K562 (cell line): ENCODE measurements around the gene CTNS. TPM values are rescaled to one million over a fixed set of nuclear protein-coding genes. Genes with fewer than 3 reads are reported as not detected.

Source experiments
- ATAC-seq: fragments of 200-7000 bp; cut with Tn5 transposase; 3 replicates; pipeline ENCODE4 v1.9.1; 2020; ENCODE audit warnings: moderate library complexity
- BruUV-seq: library from RNA; stranded (reverse); fragments of 400-500 nt; replicated peaks from 2 replicates; lab custom pipeline; 2021; lab: Mats Ljungman, UMichigan
- CTCF ChIA-PET: fragments of 300-600 bp; formaldehyde crosslinking; extraction: SDS; loops from one replicate; lab custom pipeline; 2021; ENCODE audit warnings: low intra/inter-chr PET ratio; lab: Yijun Ruan, JAX
- POLR2A ChIA-PET: fragments of 300-600, 350-650 bp; sonication (Branson Sonifier 250); formaldehyde crosslinking; extraction: SDS; loops from one replicate; lab custom pipeline; 2021; ENCODE audit warnings: antibody characterized with exemption, inconsistent platforms; lab: Yijun Ruan, JAX
- DNase-seq, 4 experiments: peaks; one replicate each; pipeline versions ENCODE4 v3.0.0 to v3.0.0-alpha.2; 2011 to 2018; ENCODE audit warnings: low spot score in 3 of 4, mixed read lengths in 3 of 4; ENCODE audit errors: extremely low read depth in 1 of 4
- FAIRE-seq: peaks from 2 replicates; lab custom pipeline; 2011; peaks lifted over from hg19 to GRCh38; lab: Jason Lieb, UNC
- H2AFZ ChIP-seq: 2 replicates; pipeline ENCODE4 v1.6.0; 2011; ENCODE audit warnings: low read depth, low read length, control low read depth, inconsistent platforms
- H3K27ac ChIP-seq: fragments of 200-600 bp; 3 replicates; pipeline ENCODE4 v1.8.0; 2011; ENCODE audit warnings: low read depth, mild to moderate bottlenecking, control low read depth, inconsistent platforms, low read length, moderate library complexity, mixed read lengths; ENCODE audit errors: extremely low read depth
- H3K27me3 ChIP-seq, 2 experiments: fragments of 300-600 bp in 1 of 2; 2 replicates in 1 of 2; 3 replicates in 1 of 2; pipeline versions ENCODE4 v1.6.0 to v1.8.0; 2011; ENCODE audit warnings: inconsistent platforms in 2 of 2, low read length in 2 of 2, mild to moderate bottlenecking in 1 of 2, mixed read lengths in 1 of 2, moderate library complexity in 1 of 2; ENCODE audit not compliant: control insufficient read depth in 2 of 2, insufficient read depth in 2 of 2
- H3K36me3 ChIP-seq: fragments of 300-600 bp; 3 replicates; pipeline ENCODE4 v1.8.0; 2011; ENCODE audit warnings: mild to moderate bottlenecking, low read length, inconsistent platforms; ENCODE audit not compliant: control insufficient read depth, insufficient read depth
- H3K4me1 ChIP-seq, 2 experiments: fragments of 200-600 bp in 1 of 2; replicated peaks in 1 of 2; 2 replicates in 1 of 2; 3 replicates in 1 of 2; pipeline versions ENCODE4 v1.5.1 to v1.8.0; 2011; ENCODE audit warnings: inconsistent platforms in 2 of 2, low read length in 2 of 2, mild to moderate bottlenecking in 1 of 2, mixed read lengths in 1 of 2, moderate library complexity in 1 of 2; ENCODE audit not compliant: control insufficient read depth in 2 of 2, insufficient read depth in 2 of 2
- H3K4me2 ChIP-seq: 2 replicates; pipeline ENCODE4 v1.6.1; 2011; ENCODE audit warnings: low read length, control low read depth, inconsistent platforms, mixed read lengths; ENCODE audit not compliant: insufficient read depth
- H3K4me3 ChIP-seq: fragments of 200-600 bp; sonication (generic), shearing (Covaris generic); 2 replicates; pipeline ENCODE4 v1.5.1; 2016; ENCODE audit warnings: control low read depth, inconsistent platforms
- H3K79me2 ChIP-seq: fragments of 200-600 bp; 3 replicates; pipeline ENCODE4 v1.8.0; 2011; ENCODE audit warnings: low read length, inconsistent platforms; ENCODE audit not compliant: control insufficient read depth, insufficient read depth
- H3K9ac ChIP-seq, 2 experiments: 2 replicates each; pipeline versions ENCODE4 v1.6.0 to v1.6.1; 2011; ENCODE audit warnings: low read depth in 2 of 2, low read length in 2 of 2, control low read depth in 1 of 2, inconsistent platforms in 1 of 2, mild to moderate bottlenecking in 1 of 2, mixed read lengths in 1 of 2; ENCODE audit not compliant: insufficient read depth in 1 of 2
- H3K9me1 ChIP-seq: one replicate; pipeline ENCODE4 v1.6.0; 2011; ENCODE audit warnings: inconsistent platforms, mild to moderate bottlenecking, low read length, moderate library complexity; ENCODE audit not compliant: control insufficient read depth, insufficient read depth
- H3K9me3 ChIP-seq: replicated peaks from 2 replicates; pipeline ENCODE4 v1.5.1; 2011; ENCODE audit warnings: low read depth, low read length, inconsistent platforms; ENCODE audit not compliant: control insufficient read depth, insufficient read depth
- H4K20me1 ChIP-seq: replicated peaks from 2 replicates; pipeline ENCODE4 v1.6.1; 2011; ENCODE audit warnings: low read length, inconsistent platforms, mixed read lengths; ENCODE audit not compliant: control insufficient read depth, insufficient read depth
- HNRNPH1 ChIP-seq: fragments of 200-400 bp; formaldehyde crosslinking; optimal IDR thresholded peaks from 2 replicates; pipeline ENCODE3; 2017; ENCODE audit warnings: low read depth, mild to moderate bottlenecking, low read length, moderate library complexity
- PHF8 ChIP-seq: fragments of 200-600 bp; sonication (generic); IDR thresholded peaks from 2 replicates; pipeline ENCODE4 v1.6.1; 2012; ENCODE audit warnings: mixed run types, mild to moderate bottlenecking, inconsistent platforms, low read length, moderate library complexity, borderline replicate concordance
- PML ChIP-seq: IDR thresholded peaks from 2 replicates; pipeline ENCODE4 v1.6.1; 2012; ENCODE audit warnings: low read length, inconsistent platforms
- ZFP36 ChIP-seq: fragments of 150-350 bp; IDR thresholded peaks from 2 replicates; pipeline ENCODE4 v1.6.1; 2018; ENCODE audit warnings: low read length, low read depth; ENCODE audit not compliant: partially characterized antibody
- ZNF263 ChIP-seq: sonication (generic); formaldehyde crosslinking; IDR thresholded peaks from 2 replicates; pipeline ENCODE4 v1.8.0; 2022; ENCODE audit warnings: mild to moderate bottlenecking, missing genetic modification reagents, borderline replicate concordance
- WGBS: fragments of 100-300 bp; shearing (Covaris generic); methylation state at CpG from one replicate; pipeline ENCODE4 v1.1.6; 2016; ENCODE audit warnings: low coverage, mixed read lengths; ENCODE audit not compliant: insufficient coverage; ENCODE audit errors: missing lambda C conversion rate; 5-methylcytosine and 5-hydroxymethylcytosine counted together
- in situ Hi-C: fragments of 300-500 bp; cut with MboI; formaldehyde crosslinking; loops from 4 replicates; pipeline ENCODE4 v1.15.0; 2018; ENCODE audit warnings: inconsistent platforms, mixed read lengths
- intact Hi-C: fragments of 100-400 bp; cut with micrococcal nuclease; formaldehyde crosslinking; loops from 2 replicates; pipeline ENCODE4 v1.14.2; 2022
- polyA plus RNA-seq, 8 experiments: library from polyadenylated mRNA; depleted of rRNA in 4 of 8; stranded (reverse) in 5 of 8; unstranded in 3 of 8; fragments of >200 nt; fragmentation: Nextera tagmentation in 2 of 8; fragmentation: Illumina TruSeq in 1 of 8; extraction: Ambion mirVana in 2 of 8; extraction: Trizol in 1 of 8; gene quantifications; 2 replicates each; pipeline versions ENCODE4 v1.2.1 to v1.2.3, GENCODE V29; 2011 to 2014; ENCODE audit warnings: inconsistent platforms in 1 of 8, missing spikeins in 1 of 8
- total RNA-seq, 7 experiments: library from RNA; depleted of rRNA in 6 of 7; stranded (reverse); fragments of >200 nt in 6 of 7; fragmentation: Illumina TruSeq in 2 of 7; extraction: Trizol in 2 of 7; gene quantifications; 2 replicates each; pipeline versions ENCODE4 v1.2.1 to v1.2.3, GENCODE V29; 2011 to 2021; ENCODE audit warnings: low replicate concordance in 1 of 7

Gene CTNS
- total and polyA plus RNA-seq, 9 of the 15 experiments (the other 6 are each of a cell fraction or from before 2014, with no cell fraction given), result 0.66 to 8.4 (median 4.9) TPM

- ChIA-PET POLR2A (interaction anchor here (0.7 to 1.0 kb wide), 2 partner anchors 10 to 483 kb away, joined by 4 read pairs; no protein-coding TSS in a partner anchor), CTCF (no interaction called here)
- in situ Hi-C loops, result no loop called here
- Histone ChIP-seq H3K9ac (no peak overlapping the region), H3K27me3 (peaks cover 0 to 17% of the 10 kb centered on the region in 2 experiments; a peak in 2 of 5 replicates), H4K20me1 (no peaks in the 10 kb centered on the region), H3K27ac (no peak overlapping the region), H3K79me2 (no peaks in the 10 kb centered on the region), H3K9me1 (no peaks in the 10 kb centered on the region), H3K4me1 (peaks cover 0 to 21% of the 10 kb centered on the region in 2 experiments; a peak in 2 of 5 replicates), H3K36me3 (no peaks in the 10 kb centered on the region), H3K9me3 (no peaks in the 10 kb centered on the region), H3K4me3 (no peak overlapping the region), H3K4me2 (no peak overlapping the region), H2AFZ (no peak overlapping the region)
- intact Hi-C loops, result no loop called here
- TF ChIP-seq HNRNPH1 (no peak), ZFP36 (peak; percentile 48)
- FAIRE-seq (no peak), DNase-seq (no peak), ATAC-seq (no peak)
- WGBS, result 31% methylated on average over 17 of the region's 27 CpGs
- no TSS peak for BruUV-seq
Measured at GRCh38 chr17:3678821-3679530, 42.4 kb downstream of the CTNS start.

DNA sequence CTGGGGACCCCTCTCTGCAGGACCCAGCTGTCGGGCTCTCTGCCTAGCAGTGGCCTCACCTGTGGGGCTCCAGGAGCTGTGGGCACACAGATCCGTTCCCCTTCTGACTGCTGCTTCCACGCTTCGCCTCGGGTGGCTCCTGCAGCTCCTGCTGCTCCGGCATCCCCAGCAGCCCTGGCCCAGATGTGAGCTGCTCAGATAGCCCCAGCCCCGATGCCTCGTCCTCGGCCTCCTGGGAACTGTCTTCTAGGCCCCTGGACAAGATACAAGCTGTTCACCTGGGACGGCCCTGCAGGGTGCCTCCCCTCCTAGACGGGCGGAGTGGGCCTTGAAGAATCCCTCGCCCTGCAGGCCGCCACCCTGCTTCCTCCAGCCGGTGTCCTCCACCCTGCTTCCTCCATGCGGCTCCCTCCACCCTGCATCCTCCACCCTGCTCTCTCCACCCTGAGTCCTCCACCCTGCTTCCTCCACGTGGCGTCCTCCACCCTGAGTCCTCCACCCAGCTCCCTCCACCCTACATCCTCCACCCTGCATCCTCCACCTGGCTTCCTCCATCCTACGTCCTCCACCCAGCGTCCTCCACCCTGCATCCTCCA lies 43.1 kb downstream of the CTNS start:
- DNase-seq, result no peak
- WGBS, result 10% methylated on average over 8 of the region's 20 CpGs
- H3K9me1 ChIP-seq, result no peaks in the 10 kb centered on the region
- no peak overlapping the region for H3K4me3 ChIP-seq
- ChIA-PET CTCF (no interaction called here), POLR2A (interaction anchor here (0.7 to 1.0 kb wide), 3 partner anchors 11 to 482 kb away, joined by 4 read pairs; no protein-coding TSS in a partner anchor)
- H3K27me3 ChIP-seq, result peaks cover 0 to 17% of the 10 kb centered on the region in 2 experiments; a peak in 2 of 5 replicates
- no TSS peak for BruUV-seq
- no peak overlapping the region for H3K27ac ChIP-seq
- H3K9ac ChIP-seq, result no peak overlapping the region
- ATAC-seq, result no peak
- TF ChIP-seq ZNF263 (peak; percentile 91), PML (no peak), PHF8 (no peak)
- no peak overlapping the region for H3K4me2 ChIP-seq
- peaks cover 0 to 20% of the 10 kb centered on the region in 2 experiments; a peak in 2 of 5 replicates for H3K4me1 ChIP-seq
- intact Hi-C loops (loop anchor here (10.0 kb wide), 1 partner anchor 635 kb away; no protein-coding TSS in a partner anchor), in situ Hi-C loops (loop anchor here (5.0 kb wide), 1 partner anchor 53 kb away; no protein-coding TSS in a partner anchor)
- no peaks in the 10 kb centered on the region for H3K9me3 ChIP-seq
- H3K79me2 ChIP-seq, result no peaks in the 10 kb centered on the region
- H2AFZ ChIP-seq, result no peak overlapping the region
- no peaks in the 10 kb centered on the region for H4K20me1 ChIP-seq
- FAIRE-seq, result no peak
- H3K36me3 ChIP-seq, result no peaks in the 10 kb centered on the region
